NCI-H2227 (cell line): Measurements from ENCODE around the gene RALY.

Experiments used
- DNase-seq: peaks from one replicate; lab custom pipeline; 2025; ENCODE audit not compliant: unreplicated experiment; lab: John Stamatoyannopoulos, UW

Gene RALY

DNA sequence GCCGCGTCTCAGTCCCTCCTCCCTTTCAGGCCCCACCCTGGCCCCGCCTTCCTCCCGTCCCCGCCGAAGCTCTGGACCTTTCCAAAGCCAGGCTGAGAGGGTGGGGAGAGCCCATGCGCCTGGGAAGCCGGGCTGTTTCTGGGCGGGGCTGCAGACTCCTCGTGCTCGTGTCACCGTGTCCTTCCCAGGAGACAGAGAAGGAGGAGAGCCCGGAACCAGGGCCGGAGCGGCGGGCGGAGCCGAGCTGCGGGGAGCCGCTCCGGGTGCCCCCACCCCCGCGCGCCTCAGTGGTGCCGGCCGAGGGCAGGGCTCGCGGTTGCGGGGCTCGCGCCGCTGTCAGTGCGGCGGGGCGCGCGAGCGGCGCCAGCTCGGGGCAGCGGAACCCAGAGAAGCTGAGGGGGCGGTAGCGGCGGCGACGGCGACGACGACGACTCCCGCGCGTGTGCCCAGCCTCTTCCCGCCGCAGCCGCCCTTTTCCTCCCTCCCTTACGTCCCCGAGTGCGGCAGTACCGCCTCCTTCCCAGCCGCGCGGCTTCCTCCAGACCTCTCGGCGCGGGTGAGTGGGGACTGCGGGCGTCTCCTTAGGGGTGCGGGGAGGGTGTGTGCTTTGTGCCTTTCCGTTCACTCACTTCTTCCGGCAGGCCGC is at the start of gene RALY:
Gene RALY (plus strand): TSS at position 336 of the 646 bp plus-strand sequence. CDS start 78,164 bp downstream, outside the sequence.
- no peak for DNase-seq

DNA sequence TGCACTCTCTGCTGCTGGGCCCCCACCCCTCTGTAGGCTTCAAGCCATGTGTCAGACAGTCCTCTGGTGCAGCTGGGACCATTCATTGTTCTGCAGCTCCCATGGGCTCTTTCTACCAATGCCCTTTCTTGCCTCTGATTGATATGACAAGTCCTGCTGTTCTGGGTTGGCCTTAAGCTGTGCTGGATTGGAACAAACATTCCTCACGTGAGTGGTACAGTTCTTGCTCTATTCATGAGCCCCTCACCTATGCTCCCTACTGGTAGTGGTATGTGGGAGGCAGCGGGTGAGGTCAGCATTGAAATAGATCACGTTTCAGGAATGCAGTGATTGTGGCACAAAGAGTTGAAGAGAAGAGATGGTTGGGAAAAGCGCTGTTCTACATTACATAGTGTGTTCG is 48.8 kb upstream of the RALY start:
- no peak for DNase-seq

DNA sequence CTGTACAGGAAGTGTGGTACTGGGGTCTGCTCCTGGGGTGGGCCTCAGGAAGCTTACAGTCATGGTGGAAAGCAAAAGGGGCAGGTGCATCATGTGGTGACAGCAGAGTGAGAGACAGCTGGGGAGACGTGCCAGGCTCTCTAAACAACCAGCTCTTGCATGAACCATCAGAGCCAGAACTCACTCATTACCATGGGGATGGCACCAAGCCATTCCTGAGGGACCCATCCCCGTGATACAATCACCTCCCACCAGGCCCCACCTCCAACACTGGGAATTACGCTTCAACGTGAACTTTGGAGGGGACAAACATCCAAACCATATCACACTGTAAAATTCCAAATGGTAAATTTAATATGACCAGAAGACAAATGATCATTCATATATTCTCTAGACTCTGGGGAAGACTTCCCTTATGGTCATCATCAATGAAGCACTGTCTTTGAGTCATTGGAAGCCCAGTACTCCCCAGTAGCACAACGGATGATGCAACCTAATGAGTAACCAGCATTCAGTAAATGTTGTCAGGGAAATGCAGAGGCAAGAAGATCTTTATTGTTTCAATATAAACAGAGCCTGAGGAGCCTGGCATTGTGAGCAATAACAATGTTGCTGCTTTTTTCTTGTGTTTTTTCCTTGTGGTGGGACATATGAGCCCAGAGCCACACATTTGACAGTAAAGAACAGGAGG is 48.2 kb upstream of the RALY start:
- DNase-seq = no peak

DNA sequence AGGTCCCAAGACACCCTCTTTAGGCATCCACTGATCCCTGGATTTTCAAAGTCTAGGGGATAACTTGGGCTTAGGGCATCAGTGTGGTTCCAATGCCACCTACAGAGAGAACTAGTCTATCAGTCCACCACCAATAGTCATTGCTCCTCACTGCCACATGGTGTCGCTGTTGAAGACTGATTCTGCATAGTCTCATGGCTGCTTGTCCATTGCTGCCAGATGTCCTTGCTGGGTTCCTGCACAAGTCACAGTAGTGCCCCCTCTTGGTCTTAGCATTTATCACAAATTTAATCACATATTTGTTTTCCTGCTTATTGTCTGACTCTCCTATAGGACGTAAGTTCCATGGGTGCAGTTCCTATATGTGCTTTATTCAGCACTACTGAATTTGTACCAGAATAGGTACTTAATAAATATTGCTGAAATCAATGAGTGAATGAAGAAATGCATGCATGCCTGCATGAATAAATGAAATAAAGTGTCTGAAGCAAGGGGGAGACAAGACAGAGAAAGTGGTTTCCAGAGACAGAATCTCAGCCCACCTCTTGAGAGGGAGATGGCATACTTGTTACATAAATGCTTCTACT is 45.9 kb upstream of the RALY start:
- DNase-seq = peak; percentile 58

DNA sequence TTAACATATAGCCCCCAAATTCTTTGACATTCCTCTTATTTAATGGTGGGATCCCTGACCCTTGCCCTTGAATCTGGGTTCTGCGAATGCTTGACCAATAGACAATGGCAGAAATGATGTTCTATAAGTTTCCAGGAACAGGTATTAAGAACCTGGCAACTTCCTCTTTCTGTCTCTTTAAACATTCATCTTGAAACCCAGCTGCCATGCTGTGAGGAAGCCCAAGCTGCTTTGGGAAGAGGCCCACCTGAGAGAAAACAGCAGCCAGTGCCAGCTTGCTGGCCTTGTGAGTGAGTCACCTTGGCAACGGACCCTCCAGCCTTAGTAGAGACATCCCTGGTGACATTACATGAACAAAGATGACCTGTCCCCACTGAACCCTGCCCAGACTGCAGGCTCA is 45.2 kb upstream of the RALY start:
- DNase-seq = no peak

DNA sequence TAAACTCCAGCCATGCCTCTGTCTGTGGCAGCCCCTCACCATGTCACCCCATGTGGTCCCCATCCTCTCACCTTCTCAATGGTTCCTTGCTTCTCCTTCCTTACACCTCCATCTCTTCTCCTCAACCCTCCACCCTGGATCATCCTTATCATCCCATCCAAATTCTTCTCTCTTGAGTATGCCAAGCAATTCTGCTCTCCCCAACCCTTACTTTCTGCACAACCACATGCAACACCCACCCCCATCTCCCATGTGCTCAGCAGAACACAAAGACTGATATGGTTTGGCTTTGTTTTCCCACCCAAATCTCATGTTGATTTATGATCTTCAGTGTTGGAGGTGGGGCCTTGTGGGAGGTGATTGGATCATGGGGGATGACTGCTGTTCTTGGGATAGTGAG is 42.5 kb upstream of the RALY start:
- DNase-seq = no peak

DNA sequence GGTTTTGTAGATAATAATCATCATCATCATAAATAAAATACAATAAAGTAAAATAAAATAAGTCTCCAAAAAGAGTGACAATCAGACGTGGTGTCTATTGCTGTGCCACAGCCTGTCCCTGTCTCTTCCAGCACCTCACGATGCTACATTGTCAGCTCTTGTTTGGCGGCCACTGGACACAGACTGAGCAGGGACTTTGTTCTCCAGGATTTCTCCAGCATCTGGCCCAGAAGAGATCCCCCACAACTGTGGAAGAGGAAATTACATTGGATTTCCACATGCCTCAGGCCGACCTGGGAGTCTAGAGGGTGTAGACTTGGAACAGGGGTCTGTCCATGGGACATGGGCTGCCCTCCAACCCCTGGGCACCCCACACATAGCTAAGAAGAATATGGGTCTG is 39.2 kb upstream of the RALY start:
- no peak for DNase-seq

DNA sequence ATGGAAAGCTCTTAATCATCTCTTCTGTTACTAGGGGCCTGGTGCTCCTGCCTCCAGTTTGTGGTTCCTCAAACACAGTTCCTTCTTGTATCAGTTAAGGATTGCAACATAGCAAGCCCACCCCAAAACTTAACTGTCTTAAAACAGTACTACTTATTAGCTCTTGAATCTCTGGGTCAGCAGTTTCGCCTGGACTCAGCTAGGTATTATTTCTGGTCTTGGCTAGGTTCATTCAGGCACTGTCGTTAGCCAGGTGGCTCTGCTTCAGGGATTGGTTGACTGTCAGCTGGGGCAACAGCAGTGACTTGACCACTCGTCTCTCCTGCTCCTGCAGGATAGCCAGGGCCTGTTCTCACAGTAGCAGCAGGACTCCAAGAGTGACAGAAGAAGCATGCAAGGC is 30.0 kb upstream of the RALY start:
- no peak for DNase-seq

DNA sequence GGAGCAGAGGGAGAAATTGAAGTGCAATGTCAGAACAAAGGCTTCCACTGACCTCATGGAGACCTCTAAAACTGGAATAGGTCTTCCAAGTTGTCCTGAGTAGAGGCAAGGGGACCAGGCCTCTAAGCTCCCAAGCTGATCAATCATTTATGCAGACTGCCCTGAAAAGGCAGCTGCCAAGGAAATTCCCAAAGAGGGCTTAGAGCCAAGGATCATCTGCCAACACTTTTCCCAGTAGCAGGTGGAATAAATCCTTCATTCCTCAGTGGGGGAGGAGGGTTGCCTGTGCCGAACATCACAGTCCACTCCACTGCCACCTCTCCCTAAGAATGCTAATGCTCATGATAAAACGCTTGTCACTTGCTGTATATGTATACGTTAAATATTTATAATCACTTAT is 29.3 kb upstream of the RALY start:
- no peak for DNase-seq

DNA sequence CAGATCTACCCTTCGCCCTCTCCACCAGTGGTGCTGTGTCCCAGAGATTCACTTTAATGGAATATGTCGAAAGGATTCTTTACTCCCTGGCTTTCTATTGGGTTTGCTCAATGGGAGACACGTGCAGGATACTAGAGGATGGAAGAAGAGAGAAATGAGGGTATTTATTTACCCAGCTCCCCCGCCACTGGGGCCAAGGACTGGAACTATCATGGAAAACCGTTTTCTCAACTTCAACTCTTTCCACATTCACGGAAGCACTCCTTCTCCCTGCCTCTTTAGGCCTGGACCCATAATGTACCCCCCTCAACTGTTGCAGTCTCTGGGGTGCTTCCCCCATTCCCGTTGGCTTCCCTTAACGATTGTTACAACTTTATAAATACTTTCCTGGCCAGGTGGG is 26.6 kb upstream of the RALY start:
- no peak for DNase-seq

DNA sequence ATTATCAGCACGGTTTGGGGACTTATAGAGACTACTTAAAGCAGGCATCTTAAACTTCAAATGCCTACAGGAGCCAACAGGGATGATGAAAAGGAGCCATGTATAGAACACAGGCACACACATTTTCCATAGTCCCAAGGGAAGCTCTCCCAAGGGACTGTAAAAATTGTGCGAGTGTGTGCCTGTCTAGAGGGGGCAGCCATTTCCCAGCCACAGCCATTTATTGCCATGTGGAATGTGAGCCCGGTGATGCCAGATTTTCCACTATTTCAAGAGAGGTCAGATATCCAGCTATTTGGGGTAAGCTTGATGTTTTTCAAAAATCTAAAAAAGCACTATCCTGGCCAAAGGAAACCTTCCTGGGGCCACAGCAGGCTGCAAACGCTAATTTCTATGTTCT is 24.1 kb upstream of the RALY start:
- no peak for DNase-seq

DNA sequence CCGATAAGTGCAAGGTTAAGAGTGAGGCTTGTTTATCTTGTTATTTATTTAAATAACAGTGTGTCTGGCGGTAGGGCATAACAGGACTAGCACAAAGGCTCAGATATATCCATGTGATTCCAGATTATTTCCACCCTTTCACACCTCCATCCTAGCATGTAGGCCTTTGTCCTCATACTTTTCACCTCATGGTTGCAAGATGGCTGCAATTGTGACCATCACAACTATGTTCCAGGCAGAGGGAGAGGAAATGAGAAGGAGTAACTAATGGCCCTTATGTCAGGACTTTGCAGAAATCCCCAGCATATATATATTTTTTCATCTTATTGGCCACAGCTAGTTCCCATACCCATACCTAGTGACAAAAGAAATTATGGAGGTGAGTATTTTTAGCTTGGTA is 23.5 kb upstream of the RALY start:
- DNase-seq = no peak

DNA sequence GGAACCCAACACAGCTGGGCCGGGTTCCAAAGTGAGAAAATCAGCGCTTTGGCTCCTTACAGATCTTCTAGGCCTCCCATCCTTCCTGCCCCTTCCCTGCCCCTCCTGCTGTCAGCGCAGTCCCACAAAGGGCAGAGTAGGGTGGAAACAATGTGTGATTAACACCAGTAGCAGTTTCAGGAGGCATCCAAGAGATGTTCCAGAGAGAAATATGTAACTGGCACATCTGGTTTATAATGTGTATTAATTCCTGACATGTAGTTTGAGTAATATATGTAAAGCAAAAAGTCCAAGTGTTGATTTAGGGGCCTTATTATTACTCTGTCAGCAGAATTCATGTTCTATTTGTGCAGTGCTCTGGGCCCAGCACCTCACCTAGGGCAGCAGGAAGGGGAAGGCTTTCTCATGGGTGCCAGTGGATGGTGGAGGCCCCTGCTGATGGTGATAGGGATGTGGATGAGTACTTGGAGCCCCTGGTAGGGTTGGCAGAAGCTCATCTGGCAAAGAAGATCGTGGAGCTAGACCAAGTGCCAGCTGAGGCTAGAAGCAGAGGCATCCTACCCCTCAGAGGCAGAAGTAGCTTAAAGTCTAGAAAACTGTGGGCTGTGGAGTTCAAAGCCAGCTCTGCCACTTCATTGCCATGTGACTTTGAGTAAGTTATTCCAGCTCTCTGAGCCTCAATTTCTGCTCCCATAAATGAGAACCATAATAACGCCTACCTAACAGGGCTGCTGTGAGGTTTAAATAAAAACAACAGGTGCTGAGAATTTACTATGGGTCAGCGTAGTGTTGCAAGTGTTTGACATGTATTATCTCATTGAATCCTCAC is 22.4 kb upstream of the RALY start:
- DNase-seq = no peak

DNA sequence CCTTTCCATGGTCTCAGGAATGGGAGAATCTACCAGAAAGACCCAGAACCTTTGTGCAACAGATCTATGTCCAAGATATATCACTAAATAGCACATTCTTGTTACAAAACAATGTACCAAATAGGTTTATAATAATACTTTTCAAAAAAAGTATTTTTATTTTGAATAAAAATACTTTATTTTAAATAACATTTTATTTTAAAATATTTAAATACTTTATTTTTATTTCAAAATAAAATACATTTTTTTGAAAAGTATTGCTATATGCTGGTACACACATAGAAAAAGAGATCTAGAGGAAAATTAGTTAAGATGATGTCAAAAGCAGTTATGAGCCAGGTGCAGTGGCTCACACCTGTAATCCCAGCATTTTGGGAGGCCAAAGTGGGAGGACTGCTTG is 16.8 kb upstream of the RALY start:
- no peak for DNase-seq

DNA sequence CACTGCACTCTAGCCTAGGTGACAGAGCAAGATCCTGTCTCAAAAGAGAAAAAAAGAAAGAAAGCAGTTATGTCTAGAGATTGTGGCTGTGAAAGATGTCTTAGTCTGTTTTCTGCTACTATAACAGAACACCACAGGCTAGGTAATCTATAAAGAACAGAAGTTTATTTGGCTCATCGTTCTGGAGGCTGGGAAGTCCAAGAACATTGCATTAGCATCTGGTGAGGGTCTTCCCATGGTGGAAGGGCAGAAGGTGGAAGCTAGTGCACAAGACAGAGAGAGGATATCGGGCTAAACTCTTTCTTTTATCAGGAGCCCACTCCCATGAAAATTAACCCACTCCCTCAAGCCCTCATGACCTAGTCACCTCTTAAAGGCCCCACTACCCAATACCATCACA is 16.2 kb upstream of the RALY start:
- DNase-seq = no peak

DNA sequence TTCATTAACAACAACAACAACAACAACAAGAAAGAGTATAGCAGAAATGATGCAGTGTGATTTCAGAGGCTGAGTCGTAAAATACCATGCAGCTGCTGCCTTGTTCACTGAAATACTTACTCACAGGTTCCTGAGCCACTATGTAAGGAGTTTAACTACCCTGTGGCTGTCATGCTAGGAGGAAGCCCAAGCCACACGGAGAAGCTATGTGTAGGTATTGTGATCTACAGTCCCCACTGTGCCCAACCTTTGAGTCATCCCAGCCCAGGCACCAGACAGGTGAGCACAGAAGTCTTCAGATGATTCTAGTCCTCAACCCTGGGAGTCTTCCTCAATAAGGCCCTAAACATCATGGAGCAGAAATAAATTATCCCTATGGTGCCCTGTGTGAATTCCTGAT is 14.6 kb upstream of the RALY start:
- DNase-seq = no peak

DNA sequence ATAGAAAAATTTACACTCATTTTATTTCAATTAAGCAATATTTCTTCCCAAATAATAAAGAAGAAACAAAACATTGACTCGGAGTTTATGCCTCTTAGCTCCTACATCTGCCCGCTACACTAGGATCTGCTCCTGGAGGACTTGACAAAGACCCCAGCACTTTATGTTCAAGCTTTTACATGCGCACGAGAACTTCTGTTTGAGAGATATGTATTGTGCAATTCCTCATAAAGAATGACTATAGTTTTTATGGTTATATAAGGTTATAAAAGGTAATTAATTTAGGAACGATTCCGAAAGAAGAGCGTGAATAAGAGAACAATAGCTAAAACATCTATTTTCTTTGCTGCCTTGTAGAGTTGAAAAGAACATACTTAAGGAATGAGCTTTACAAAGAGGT is 12.4 kb upstream of the RALY start:
- DNase-seq = no peak

DNA sequence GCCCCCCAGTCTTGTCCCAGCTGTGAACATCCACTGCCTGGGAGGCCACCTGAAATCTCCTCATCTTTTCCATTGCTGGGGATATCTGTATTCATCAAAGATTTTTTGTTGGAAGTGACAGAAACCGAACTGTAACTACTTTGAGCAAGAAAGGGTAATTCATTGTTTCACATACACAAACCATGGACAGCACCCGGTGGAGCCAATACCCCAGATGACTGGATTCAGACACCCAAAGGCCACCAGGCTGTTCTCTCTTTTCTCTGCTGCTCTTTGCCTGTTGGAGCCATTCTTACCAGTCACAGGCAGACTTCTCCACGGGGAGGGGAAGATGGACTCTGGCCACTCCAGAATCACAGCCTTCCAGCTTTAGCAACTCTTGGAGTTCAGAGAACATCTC is 11.7 kb upstream of the RALY start:
- DNase-seq = no peak

DNA sequence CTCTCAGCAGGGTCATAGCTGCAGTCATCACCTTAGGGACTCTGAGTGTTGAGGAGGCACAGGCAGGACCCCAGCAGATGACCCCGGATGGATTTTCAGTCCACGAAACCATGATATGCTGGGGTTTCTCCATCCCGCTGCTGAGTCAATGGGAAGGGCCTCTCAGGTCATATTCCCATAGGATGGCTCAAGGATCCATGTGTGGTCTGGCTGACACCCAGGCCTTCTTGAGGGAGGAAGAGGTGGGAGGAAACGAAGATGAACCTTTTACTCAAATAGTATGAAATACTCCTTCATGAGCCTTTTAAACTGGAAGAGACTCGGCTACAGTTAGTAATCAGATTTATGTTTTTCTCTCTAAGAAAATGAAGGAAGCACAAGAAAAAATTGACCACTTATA is 10.3 kb upstream of the RALY start:
- DNase-seq = no peak

DNA sequence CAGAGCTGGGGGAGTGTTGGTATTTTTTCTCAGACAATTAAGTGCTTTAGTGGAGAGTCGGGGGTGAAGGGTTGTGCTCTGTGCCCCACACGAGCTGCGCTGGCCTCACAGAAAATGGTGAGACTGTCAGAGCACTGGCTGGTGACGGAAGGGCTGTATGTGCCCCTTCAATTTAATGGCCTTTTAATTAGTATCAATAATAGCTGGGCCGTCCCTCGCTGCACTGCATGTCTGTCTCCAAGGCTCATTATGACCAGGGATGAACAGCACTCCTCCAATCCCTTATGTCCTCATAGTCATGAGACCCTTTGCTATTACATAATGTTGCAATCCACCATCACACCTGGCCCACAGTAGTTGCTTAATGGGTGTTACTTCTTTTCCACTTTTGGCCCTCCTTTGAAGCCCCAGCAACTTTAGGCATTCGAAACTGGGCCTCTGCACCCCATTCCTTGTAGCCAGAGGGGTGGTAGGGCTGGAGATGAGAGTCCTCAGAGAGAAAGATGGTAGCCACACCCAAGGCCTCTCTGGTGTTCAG is 9.5 kb upstream of the RALY start:
- DNase-seq = peak; percentile 17

DNA sequence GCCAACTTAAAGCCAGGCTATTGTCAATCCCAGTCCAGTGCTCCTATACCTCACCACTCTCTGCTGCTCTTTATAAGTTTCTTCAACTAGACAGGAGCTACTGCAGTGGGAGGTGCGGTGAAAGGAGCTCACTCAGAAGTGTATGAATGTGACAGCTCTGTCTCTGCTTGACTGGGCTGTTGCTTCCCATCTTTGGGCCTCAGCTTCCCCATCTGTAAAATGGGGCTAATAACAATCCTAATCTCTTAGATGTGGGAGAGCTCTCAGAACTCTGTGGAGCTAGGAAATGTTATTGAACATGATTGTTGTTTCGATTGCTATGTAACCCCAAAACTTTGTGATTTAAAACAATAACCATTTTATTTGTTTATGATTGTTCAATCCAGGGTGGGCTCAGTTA is 8.4 kb upstream of the RALY start:
- DNase-seq = no peak

DNA sequence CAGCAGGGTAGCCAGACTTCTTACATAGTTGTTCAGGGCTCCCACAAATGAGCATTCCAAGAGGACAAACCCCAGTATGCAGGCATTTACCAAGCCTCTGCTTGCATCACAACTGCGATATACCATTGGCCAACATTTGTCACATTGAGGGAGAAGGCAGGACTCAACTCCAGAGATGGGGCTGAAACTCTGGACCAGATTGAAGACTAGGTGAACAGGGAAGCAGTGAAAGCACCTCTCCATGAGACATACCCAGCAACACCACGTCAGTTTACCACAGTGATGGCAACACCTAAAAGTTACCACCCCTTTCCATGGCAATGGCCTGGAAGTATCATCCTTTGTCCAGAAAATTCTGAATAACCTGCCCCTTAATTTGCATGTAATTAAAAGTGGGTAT is 7.9 kb upstream of the RALY start:
- no peak for DNase-seq
